Parathyroid adenoma (tissue), 2 donors: ENCODE results near the gene CDKL5.

Experiments used
- H2AFZ ChIP-seq: fragments of 300-600 bp; sonication (generic); one replicate; pipeline ENCODE4 v1.7.0; 2017; ENCODE audit warnings: antibody characterized with exemption, mild to moderate bottlenecking
- H3K27ac ChIP-seq: fragments of 300-600 bp; sonication (generic); one replicate; pipeline ENCODE4 v1.7.0; 2017
- H3K27me3 ChIP-seq: fragments of 300-600 bp; sonication (generic); one replicate; pipeline ENCODE4 v1.7.0; 2017; ENCODE audit warnings: low read length; ENCODE audit not compliant: control insufficient read depth, insufficient read depth
- H3K36me3 ChIP-seq: fragments of 300-600 bp; sonication (generic); one replicate; pipeline ENCODE4 v1.7.0; 2017; ENCODE audit warnings: low read length; ENCODE audit not compliant: control insufficient read depth, insufficient read depth
- H3K4me1 ChIP-seq: fragments of 300-600 bp; sonication (generic); one replicate; pipeline ENCODE4 v1.7.0; 2017; ENCODE audit warnings: control low read depth
- H3K4me2 ChIP-seq: fragments of 300-600 bp; sonication (generic); one replicate; pipeline ENCODE4 v1.7.0; 2017; ENCODE audit warnings: low read length
- H3K4me3 ChIP-seq: fragments of 300-600 bp; sonication (generic); one replicate; pipeline ENCODE4 v1.7.0; 2017; ENCODE audit warnings: low read depth, low read length
- H3K79me2 ChIP-seq: fragments of 300-600 bp; sonication (generic); one replicate; pipeline ENCODE4 v1.7.0; 2017; ENCODE audit warnings: control low read depth
- H3K9ac ChIP-seq: fragments of 300-600 bp; sonication (generic); one replicate; pipeline ENCODE4 v1.7.0; 2017; ENCODE audit warnings: mild to moderate bottlenecking
- H3K9me3 ChIP-seq: fragments of 300-600 bp; sonication (generic); one replicate; pipeline ENCODE4 v1.7.0; 2017; ENCODE audit warnings: low read length; ENCODE audit not compliant: control insufficient read depth
- CTCF ChIP-seq: fragments of 300-600 bp; sonication (generic); IDR thresholded peaks from one replicate; pipeline ENCODE4 v1.7.0; 2017; ENCODE audit warnings: antibody characterized with exemption, mild to moderate bottlenecking
- donor health status: primary hyperparathyroidism.

CDKL5 gene

GRCh38 chrX:18542905-18543304 is 117.5 kb downstream of the CDKL5 start:
- no peak overlapping the region for H3K27ac ChIP-seq
- no peaks in the 10 kb centered on the region for H3K9me3 ChIP-seq
- H3K36me3 ChIP-seq, result no peaks in the 10 kb centered on the region
- no peaks in the 10 kb centered on the region for H3K79me2 ChIP-seq
- H3K4me1 ChIP-seq, result no peaks in the 10 kb centered on the region
- no peak overlapping the region for H2AFZ ChIP-seq
- no peak overlapping the region for H3K9ac ChIP-seq
- H3K4me3 ChIP-seq, result no peak overlapping the region
- no peak for TF ChIP-seq CTCF
- H3K4me2 ChIP-seq, result no peak overlapping the region
- H3K27me3 ChIP-seq, result no peaks in the 10 kb centered on the region

GRCh38 chrX:18543738-18544137 is 118.3 kb downstream of the CDKL5 start:
- H3K9me3 ChIP-seq, result no peaks in the 10 kb centered on the region
- H3K27ac ChIP-seq, result no peak overlapping the region
- H3K4me1 ChIP-seq, result no peaks in the 10 kb centered on the region
- no peak overlapping the region for H3K4me3 ChIP-seq
- no peak for TF ChIP-seq CTCF
- no peaks in the 10 kb centered on the region for H3K27me3 ChIP-seq
- no peak overlapping the region for H2AFZ ChIP-seq
- no peak overlapping the region for H3K9ac ChIP-seq
- no peak overlapping the region for H3K4me2 ChIP-seq
- no peaks in the 10 kb centered on the region for H3K79me2 ChIP-seq
- H3K36me3 ChIP-seq, result no peaks in the 10 kb centered on the region

- H3K4me3 ChIP-seq, result no peak overlapping the region
- H3K36me3 ChIP-seq, result no peaks in the 10 kb centered on the region
- no peaks in the 10 kb centered on the region for H3K27me3 ChIP-seq
- H3K79me2 ChIP-seq, result no peaks in the 10 kb centered on the region
- H3K9ac ChIP-seq, result no peak overlapping the region
- no peak overlapping the region for H3K27ac ChIP-seq
- H3K4me2 ChIP-seq, result no peak overlapping the region
- no peak overlapping the region for H2AFZ ChIP-seq
- no peak for TF ChIP-seq CTCF
- no peaks in the 10 kb centered on the region for H3K4me1 ChIP-seq
- no peaks in the 10 kb centered on the region for H3K9me3 ChIP-seq
These were observed 120.4 kb downstream of the CDKL5 start for GRCh38 chrX:18545771-18546170.

GRCh38 chrX:18548996-18549395 is 123.6 kb downstream of the CDKL5 start:
- H3K27ac ChIP-seq, result no peak overlapping the region
- no peak overlapping the region for H3K9ac ChIP-seq
- no peaks in the 10 kb centered on the region for H3K36me3 ChIP-seq
- no peak overlapping the region for H2AFZ ChIP-seq
- no peaks in the 10 kb centered on the region for H3K79me2 ChIP-seq
- no peak overlapping the region for H3K4me2 ChIP-seq
- TF ChIP-seq CTCF, result no peak
- H3K9me3 ChIP-seq, result no peaks in the 10 kb centered on the region
- no peaks in the 10 kb centered on the region for H3K27me3 ChIP-seq
- H3K4me3 ChIP-seq, result no peak overlapping the region
- no peaks in the 10 kb centered on the region for H3K4me1 ChIP-seq

GRCh38 chrX:18549643-18550042 is 124.2 kb downstream of the CDKL5 start:
- Histone ChIP-seq H3K79me2 (no peaks in the 10 kb centered on the region), H3K27ac (no peak overlapping the region), H3K27me3 (no peaks in the 10 kb centered on the region), H3K4me1 (no peaks in the 10 kb centered on the region), H3K9ac (no peak overlapping the region), H3K9me3 (no peaks in the 10 kb centered on the region), H3K4me3 (no peak overlapping the region), H2AFZ (no peak overlapping the region), H3K36me3 (no peaks in the 10 kb centered on the region), H3K4me2 (no peak overlapping the region)
- no peak for TF ChIP-seq CTCF
